Right lobe of liver (tissue), 4 donors: ENCODE measurements around the gene BACH2.

Experiments used
- CTCF ChIP-seq, 4 donors: fragments of 200-600 bp in 3 of 4; fragments of 450-650 bp in 1 of 4; IDR thresholded peaks; one replicate each; pipeline versions ENCODE4 v1.5.1 to v1.8.0; 2016 to 2022; ENCODE audit warnings: antibody characterized with exemption in 4 of 4, mild to moderate bottlenecking in 2 of 4
- POLR2A ChIP-seq: fragments of 450-650 bp; IDR thresholded peaks from one replicate; pipeline ENCODE4 v1.6.1; 2017; ENCODE audit warnings: antibody characterized with exemption, mild to moderate bottlenecking
- donor health status: DM: no; HTN: no; CAD: no.
- donor health status: DM: no; HTN: no; CAD: no.
- donor health status: DM: no; HTN: yes; CAD: no.

GRCh38 chr6:90168693-90169131 is 127.9 kb downstream of the BACH2 start:
- TF ChIP-seq CTCF (IDR thresholded peaks at IDR 0.05) (no peak), POLR2A (no peak)
